ENCODE measurements around the gene ACSM3.

GRCh38 chr16:20784204-20784603 lies 20.4 kb downstream of the ACSM3 start:
- TF ChIP-seq EZH2 (IDR thresholded peaks at IDR 0.05; ENCODE audit: insufficient read depth, poor library complexity, severe bottlenecking) (no peak), EZH2phosphoT487 (IDR thresholded peaks at IDR 0.05; ENCODE audit: insufficient read depth, low read depth) (no peak)
